ENCODE results near the gene SH3PXD2B.

Gene SH3PXD2B

DNA sequence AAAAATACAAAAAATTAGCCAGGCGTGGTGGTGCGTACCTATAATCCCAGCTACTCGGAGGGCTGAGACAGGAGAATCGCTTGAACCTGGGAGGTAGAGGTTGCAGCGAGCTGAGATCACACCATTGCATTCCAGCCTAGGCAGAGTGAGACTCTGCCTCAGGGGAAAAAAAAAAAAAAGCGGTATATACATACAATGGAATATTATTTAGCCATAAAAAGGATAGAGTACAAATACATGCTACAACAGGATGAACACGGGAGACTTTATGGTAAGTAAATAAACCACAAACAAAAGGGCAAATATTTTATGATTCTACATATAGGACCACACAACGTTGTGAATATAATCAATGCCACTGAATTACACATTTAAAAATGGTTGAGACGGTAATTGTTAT lies 176.0 kb downstream of the SH3PXD2B start:
- in situ Hi-C loops (cut with HindIII; ENCODE audit: low pct_ligation_motif_present, low pct_unique_long_range_greater_than_20kb, low sequenced_read_pairs): no loop called here

DNA sequence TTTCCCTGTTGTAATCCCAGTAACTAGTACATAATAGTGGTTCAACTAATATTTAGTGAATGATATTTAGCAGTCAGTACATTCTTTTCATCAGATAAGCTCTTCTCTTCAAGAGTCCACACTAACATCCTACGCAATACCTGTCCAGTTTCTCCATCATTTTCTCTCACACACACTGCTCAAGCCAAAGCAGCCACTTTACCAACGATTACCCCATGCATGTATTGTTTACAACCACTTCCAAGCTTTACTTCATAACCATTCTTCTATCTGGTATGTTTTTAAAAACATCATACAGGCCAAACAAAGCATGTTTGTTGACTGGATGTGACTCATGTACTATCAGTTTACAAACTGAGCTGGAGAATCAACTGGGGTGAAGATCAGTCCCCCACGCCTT lies 178.1 kb downstream of the SH3PXD2B start:
- in situ Hi-C loops (cut with HindIII; ENCODE audit: low pct_ligation_motif_present, low pct_unique_long_range_greater_than_20kb, low sequenced_read_pairs): no loop called here
- no peak for DNase-seq

More for the DNA sequence above, 176.0 kb downstream of the SH3PXD2B start:
- DNase-seq: no peak

All from ACHN (cell line).